ENCODE measurements around the gene ARF6. TPM values are rescaled to one million over a fixed set of nuclear protein-coding genes. Genes with fewer than 3 reads are reported as not detected.

The ARF6 gene
- polyA plus RNA-seq, 2 of the 4 experiments (the other 2 are of a cell fraction) = 33.3 to 54.8 TPM

GRCh38 chr14:49924852-49925251, 32.0 kb downstream of the ARF6 start (continued):
- TF ChIP-seq REST (IDR thresholded peaks at IDR 0.05) (no peak), HEYL (CRISPR knock-in tag; IDR thresholded peaks at IDR 0.05) (no peak), PBX3 (IDR thresholded peaks at IDR 0.05) (no peak)

- Histone ChIP-seq H3K4me3 (no peak overlapping the region), H3K4me2 (no peak overlapping the region), H3K9me3 (no peaks in the 10 kb centered on the region), H3K4me1 (no peaks in the 10 kb centered on the region), H3K27ac (no peak overlapping the region)
- 63% methylated on average over 2 of the region's 2 CpGs for WGBS (ENCODE audit: missing lambda C conversion rate)
- ATAC-seq (no peak), DNase-seq (ENCODE audit: low read depth in 1 of 2, low spot score in 1 of 2) (no peak), FAIRE-seq (no peak)
- TF ChIP-seq CEBPB (IDR thresholded peaks at IDR 0.05) (no peak), ZFP36 (IDR thresholded peaks at IDR 0.05; ENCODE audit: borderline replicate concordance, partially characterized antibody) (no peak), MAX (IDR thresholded peaks at IDR 0.05) (no peak), BCL3 (IDR thresholded peaks at IDR 0.05) (no peak)
- ChIA-PET POLR2A (no interaction called here), CTCF (interaction anchor here (0.7 to 1.0 kb wide), 3 partner anchors 11 to 164 kb away, joined by 3 to 5 read pairs (median 3); no protein-coding TSS in a partner anchor)
These were observed 33.9 kb downstream of the ARF6 start for GRCh38 chr14:49926803-49927202.

- POLR2A ChIA-PET = no interaction called here
- 82% methylated on average over 2 of the region's 2 CpGs for WGBS (ENCODE audit: missing lambda C conversion rate)
- no peak for FAIRE-seq
These were observed 35.1 kb downstream of the ARF6 start for GRCh38 chr14:49928015-49928414.

More at GRCh38 chr14:49928015-49928414, 35.1 kb downstream of the ARF6 start:
- Histone ChIP-seq H3K27ac (no peak overlapping the region; a peak in 1 of 6 replicates), H3K4me1 (no peaks in the 10 kb centered on the region), H3K4me3 (no peak overlapping the region), H3K9me3 (no peaks in the 10 kb centered on the region), H3K4me2 (no peak overlapping the region)
- CTCF ChIA-PET = interaction anchor here (1.2 kb wide), 2 partner anchors 12 to 238 kb away, joined by 3 to 4 read pairs; no protein-coding TSS in a partner anchor
- TF ChIP-seq HOXB5 (CRISPR knock-in tag; IDR thresholded peaks at IDR 0.05) = no peak
- no peak for TF ChIP-seq NPAS2 (CRISPR knock-in tag; IDR thresholded peaks at IDR 0.05; ENCODE audit: borderline replicate concordance)
- no peak for TF ChIP-seq SREBF2 (IDR thresholded peaks at IDR 0.05)
- TF ChIP-seq RFX5 (IDR thresholded peaks at IDR 0.05) = no peak
- TF ChIP-seq MAFK (IDR thresholded peaks at IDR 0.05; ENCODE audit: partially characterized antibody) = no peak
- no peak for TF ChIP-seq PHF8 (IDR thresholded peaks at IDR 0.05; ENCODE audit: borderline replicate concordance, low read depth)
- TF ChIP-seq POLR2AphosphoS2 (conservative IDR thresholded peaks at IDR 0.05; ENCODE audit: low read length) = no peak
- no peak for TF ChIP-seq POLR2A (IDR thresholded peaks at IDR 0.05; ENCODE audit: low read length)
- no peak for TF ChIP-seq BCL3 (IDR thresholded peaks at IDR 0.05)
- no peak for TF ChIP-seq ZC3H11A (IDR thresholded peaks at IDR 0.05)
- TF ChIP-seq CEBPB (IDR thresholded peaks at IDR 0.05) = no peak
- TF ChIP-seq MYC (IDR thresholded peaks at IDR 0.05; ENCODE audit: borderline replicate concordance, low read length) = no peak
- DNase-seq (ENCODE audit: low read depth in 1 of 2, low spot score in 1 of 2) = no peak
- no peak for ATAC-seq

Measured in A549 (cell line).